IMR-90 (cell line): ENCODE data around the gene RYR1. TPM values are rescaled to one million over a fixed set of nuclear protein-coding genes. Genes with fewer than 3 reads are reported as not detected.

Experiments
- ATAC-seq: fragments of 200-7000 bp; cut with Tn5 transposase; 2 replicates; pipeline ENCODE4 v1.9.1; 2020; ENCODE audit warnings: low read depth, mild to moderate bottlenecking, moderate library complexity
- BruUV-seq: library from RNA; stranded (reverse); fragments of 400-500 nt; replicated peaks from 2 replicates; lab custom pipeline; 2021; lab: Mats Ljungman, UMichigan
- CTCF ChIA-PET: fragments of 300-600 bp; formaldehyde crosslinking; extraction: SDS; loops from one replicate; lab custom pipeline; 2021; ENCODE audit warnings: antibody characterized with exemption; lab: Yijun Ruan, JAX
- POLR2A ChIA-PET: fragments of 300-600 bp; sonication (Branson Sonifier 250); formaldehyde crosslinking; loops from one replicate; lab custom pipeline; 2022; ENCODE audit warnings: antibody characterized with exemption; ENCODE audit not compliant: unreplicated experiment; lab: Charles Lee
- DNase-seq: peaks from one replicate; pipeline ENCODE4 v3.0.0; 2013
- H2AFZ ChIP-seq: replicated peaks from 2 replicates; pipeline ENCODE3; 2013; ENCODE audit warnings: low read length, mild to moderate bottlenecking; ENCODE audit not compliant: poor library complexity
- H2AK5ac ChIP-seq: 2 replicates; pipeline ENCODE4 v1.6.1; 2013; ENCODE audit warnings: low read depth, low read length, inconsistent platforms
- H2AK9ac ChIP-seq: replicated peaks from 2 replicates; pipeline ENCODE3; 2013; ENCODE audit warnings: mild to moderate bottlenecking, low read depth, low read length, moderate library complexity; ENCODE audit not compliant: poor library complexity
- H2BK120ac ChIP-seq: 2 replicates; pipeline ENCODE4 v1.6.1; 2013; ENCODE audit warnings: low read depth, low read length, inconsistent platforms
- H2BK15ac ChIP-seq: 3 replicates; pipeline ENCODE4 v1.6.1; 2013; ENCODE audit warnings: low read depth, low read length, inconsistent platforms
- H2BK20ac ChIP-seq: 2 replicates; pipeline ENCODE4 v1.6.1; 2013; ENCODE audit warnings: low read depth, mild to moderate bottlenecking, inconsistent platforms, low read length, moderate library complexity
- H2BK5ac ChIP-seq: 2 replicates; pipeline ENCODE4 v1.6.1; 2013; ENCODE audit warnings: mild to moderate bottlenecking, low read depth, low read length, inconsistent platforms; ENCODE audit not compliant: poor library complexity, severe bottlenecking
- H3K14ac ChIP-seq: replicated peaks from 2 replicates; pipeline ENCODE4 v1.6.1; 2013; ENCODE audit warnings: low read depth, low read length, inconsistent platforms
- H3K18ac ChIP-seq: 2 replicates; pipeline ENCODE4 v1.6.1; 2013; ENCODE audit warnings: low read depth, low read length, control low read depth
- H3K23ac ChIP-seq: 2 replicates; pipeline ENCODE4 v1.6.1; 2013; ENCODE audit warnings: low read depth, low read length, inconsistent platforms
- H3K27ac ChIP-seq: 2 replicates; pipeline ENCODE4 v1.5.1; 2013; ENCODE audit warnings: mild to moderate bottlenecking, control low read depth, low read length; ENCODE audit not compliant: insufficient read depth
- H3K27me3 ChIP-seq: 2 replicates; pipeline ENCODE4 v1.6.1; 2013; ENCODE audit warnings: low read length; ENCODE audit not compliant: control insufficient read depth, insufficient read depth
- H3K36me3 ChIP-seq: 2 replicates; pipeline ENCODE4 v1.6.1; 2013; ENCODE audit warnings: low read length, mixed read lengths; ENCODE audit not compliant: control insufficient read depth, insufficient read depth
- H3K4ac ChIP-seq: 2 replicates; pipeline ENCODE4 v1.6.1; 2013; ENCODE audit warnings: low read depth, low read length, inconsistent platforms
- H3K4me1 ChIP-seq: 2 replicates; pipeline ENCODE4 v1.6.1; 2013; ENCODE audit warnings: low read length, mixed read lengths; ENCODE audit not compliant: control insufficient read depth, insufficient read depth
- H3K4me2 ChIP-seq: 2 replicates; pipeline ENCODE4 v1.6.1; 2013; ENCODE audit warnings: low read depth, mild to moderate bottlenecking, control low read depth, low read length, moderate library complexity
- H3K4me3 ChIP-seq: 2 replicates; pipeline ENCODE4 v1.5.1; 2013; ENCODE audit warnings: low read depth, mild to moderate bottlenecking, control low read depth, low read length, moderate library complexity; ENCODE audit not compliant: insufficient read depth
- H3K56ac ChIP-seq: 2 replicates; pipeline ENCODE4 v1.6.1; 2013; ENCODE audit warnings: low read length, inconsistent platforms; ENCODE audit not compliant: insufficient read depth; ENCODE audit errors: extremely low read depth
- H3K79me1 ChIP-seq, 2 experiments: 2 replicates each; pipeline ENCODE4 v1.6.1; 2013; ENCODE audit warnings: low read length in 2 of 2, inconsistent platforms in 1 of 2, low read depth in 1 of 2
- H3K9ac ChIP-seq: 2 replicates; pipeline ENCODE4 v1.6.1; 2013; ENCODE audit warnings: low read depth, low read length, control low read depth
- H3K9me1 ChIP-seq: 2 replicates; pipeline ENCODE4 v1.6.1; 2013; ENCODE audit warnings: low read length, inconsistent platforms; ENCODE audit not compliant: insufficient read depth
- H3K9me3 ChIP-seq: 2 replicates; pipeline ENCODE4 v1.6.1; 2013; ENCODE audit warnings: low read length; ENCODE audit not compliant: control insufficient read depth, insufficient read depth
- H4K20me1 ChIP-seq: 2 replicates; pipeline ENCODE4 v1.6.1; 2013; ENCODE audit warnings: low read length, inconsistent platforms; ENCODE audit not compliant: insufficient read depth
- H4K5ac ChIP-seq: 2 replicates; pipeline ENCODE4 v1.6.1; 2013; ENCODE audit warnings: mild to moderate bottlenecking, low read depth, low read length, control low read depth
- H4K8ac ChIP-seq, 2 experiments: 2 replicates each; pipeline ENCODE4 v1.6.1; 2013; ENCODE audit warnings: low read depth in 2 of 2, low read length in 2 of 2, control low read depth in 1 of 2, inconsistent platforms in 1 of 2
- H4K91ac ChIP-seq: 2 replicates; pipeline ENCODE4 v1.6.1; 2013; ENCODE audit warnings: low read depth, low read length, inconsistent platforms; ENCODE audit not compliant: insufficient read depth
- NFE2L2 ChIP-seq: fragments of 150-350 bp; IDR thresholded peaks from 2 replicates; pipeline ENCODE4 v1.6.1; 2016; ENCODE audit warnings: low read depth, mild to moderate bottlenecking, low read length
- WGBS, 2 experiments: methylation state at CpG; one replicate each; pipeline versions ENCODE4 v1.1.5 to v1.1.7; 2013; ENCODE audit warnings: missing lambda C conversion rate in 2 of 2; ENCODE audit not compliant: insufficient read length in 1 of 2; ENCODE audit errors: extremely low coverage in 2 of 2; 5-methylcytosine and 5-hydroxymethylcytosine counted together
- dilution Hi-C: fragments of 300-500 bp; cut with HindIII; formaldehyde crosslinking; loops from one replicate; pipeline ENCODE4 v1.14.3; 2018; ENCODE audit warnings: low sequenced_read_pairs; ENCODE audit not compliant: unreplicated experiment
- in situ Hi-C: fragments of 300-500 bp; cut with MboI; formaldehyde crosslinking; loops from 3 replicates; pipeline ENCODE4 v1.14.3; 2019; ENCODE audit warnings: low sequenced_read_pairs, inconsistent platforms, mixed read lengths
- intact Hi-C: fragments of 100-400 bp; cut with micrococcal nuclease; formaldehyde crosslinking; loops from 2 replicates; pipeline ENCODE4 v1.10.0; 2022
- polyA plus RNA-seq, 3 experiments: library from polyadenylated mRNA; depleted of rRNA; stranded (reverse); fragments of >200 nt; gene quantifications; 2 replicates each; pipeline ENCODE4 v1.2.3, GENCODE V29; 2012; ENCODE audit warnings: low replicate concordance in 1 of 3
- total RNA-seq: library from RNA; depleted of rRNA; stranded (reverse); fragments of >200 nt; gene quantifications from 2 replicates; pipeline ENCODE4 v1.2.3, GENCODE V29; 2012

RYR1 gene
- total and polyA plus RNA-seq, 2 of the 4 experiments (the other 2 are of a cell fraction) = not detected

- in situ Hi-C loops (no loop called here), intact Hi-C loops (loop anchor here (10.0 kb wide), 1 partner anchor 285 kb away; no protein-coding TSS in a partner anchor), dilution Hi-C loops (no loop called here)
- no peak overlapping the region for H3K4ac ChIP-seq
- no peak overlapping the region for H2BK120ac ChIP-seq
- H3K79me1 ChIP-seq = no peaks in the 10 kb centered on the region
- CTCF ChIA-PET = no interaction called here
- H3K23ac ChIP-seq = no peak overlapping the region
- H2BK5ac ChIP-seq = no peak overlapping the region
- no peak overlapping the region for H2BK20ac ChIP-seq
- H2AK5ac ChIP-seq = no peak overlapping the region
- no peaks in the 10 kb centered on the region for H3K9me1 ChIP-seq
- H3K4me1 ChIP-seq = no peaks in the 10 kb centered on the region
- no TSS peak for BruUV-seq
- H3K4me3 ChIP-seq = no peak overlapping the region
- no CpG with 5 or more reads among the region's 6 CpGs for WGBS, 2 experiments
- no peak overlapping the region for H3K4me2 ChIP-seq
- H2AK9ac ChIP-seq = no peak overlapping the region
- H4K8ac ChIP-seq = no peak overlapping the region
- no peaks in the 10 kb centered on the region for H4K20me1 ChIP-seq
- POLR2A ChIA-PET = interaction anchor here (0.8 kb wide), 1 partner anchor 11 kb away, joined by 3 read pairs; no protein-coding TSS in a partner anchor
- H3K36me3 ChIP-seq = no peaks in the 10 kb centered on the region
- H4K91ac ChIP-seq = no peak overlapping the region
- no peak overlapping the region for H3K18ac ChIP-seq
- TF ChIP-seq NFE2L2 = no peak
- DNase-seq (no peak), ATAC-seq (no peak)
- H3K14ac ChIP-seq = no peak overlapping the region
- no peak overlapping the region for H2AFZ ChIP-seq
- no peak overlapping the region for H2BK15ac ChIP-seq
- H3K9me3 ChIP-seq = no peaks in the 10 kb centered on the region
- no peak overlapping the region for H4K5ac ChIP-seq
- peaks cover 12% of the 10 kb centered on the region; the same call in 1 of the 2 replicates for H3K27me3 ChIP-seq
- H3K56ac ChIP-seq = no peak overlapping the region
- no peak overlapping the region for H3K27ac ChIP-seq
- H3K9ac ChIP-seq = no peak overlapping the region
Observed at GRCh38 chr19:38519988-38520387, 86.5 kb downstream of the RYR1 start.
